ENCODE data around the gene RNLS. TPM values are rescaled to one million over a fixed set of nuclear protein-coding genes. Genes with fewer than 3 reads are reported as not detected.

Gene RNLS
- total RNA-seq, 1 experiment from 2014 or later, result not detected

DNA sequence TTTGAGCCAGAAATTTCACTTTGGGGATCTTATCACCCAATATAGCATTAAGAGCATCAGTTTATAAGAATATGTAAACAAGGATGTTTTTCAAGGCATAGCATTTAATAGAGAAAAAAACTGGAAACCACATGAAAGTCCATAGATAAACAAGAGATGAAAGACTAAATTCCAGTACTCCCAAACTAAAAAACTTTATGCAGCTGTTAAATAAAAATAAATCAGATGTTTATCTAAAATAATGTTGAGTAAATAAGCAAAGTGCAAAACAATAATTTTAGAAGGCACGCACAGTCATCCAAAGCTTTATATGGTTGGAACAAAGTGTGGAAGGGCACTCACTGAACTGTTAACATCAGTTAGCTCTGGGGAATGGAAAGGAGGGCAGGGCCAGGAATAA is 21.0 kb downstream of the RNLS start (continued):
- TF ChIP-seq SIN3A (IDR thresholded peaks at IDR 0.05; ENCODE audit: low read depth), result no peak

DNA sequence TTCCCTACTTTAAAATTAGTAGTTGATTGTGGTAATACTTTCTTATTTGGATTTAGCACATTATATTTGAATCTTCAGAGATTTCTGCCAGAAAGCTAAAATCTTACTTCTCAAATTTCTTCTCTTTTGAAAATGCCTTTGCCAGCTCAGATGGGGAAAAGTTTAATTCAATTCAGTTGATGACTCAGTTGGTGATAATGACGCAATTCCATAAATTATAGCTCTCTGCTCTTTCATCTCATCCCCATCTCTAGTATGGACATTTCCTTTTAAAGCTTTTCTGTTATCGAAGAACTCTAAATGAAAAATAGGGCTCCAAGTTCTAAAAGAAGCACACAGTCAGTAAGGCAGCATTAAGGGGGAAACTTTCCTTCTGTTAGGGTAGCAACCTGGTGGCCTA is 25.5 kb downstream of the RNLS start:
- H3K9me2 ChIP-seq (ENCODE audit: insufficient read depth), result no peaks in the 10 kb centered on the region
- H3K27ac ChIP-seq (ENCODE audit: low read depth, low read length), result no peak overlapping the region
- no TSS peak for BruUV-seq (replicated peaks)
- H2AFZ ChIP-seq (ENCODE audit: low read depth, low read length, poor library complexity, severe bottlenecking), result no peak overlapping the region
- H3K4me1 ChIP-seq (ENCODE audit: control insufficient read depth in 1 of 2, insufficient read depth in 2 of 2, low read length in 2 of 2), result peaks cover 0 to 7% of the 10 kb centered on the region in 2 experiments; a peak in 2 of 4 replicates
- H3K36me3 ChIP-seq (ENCODE audit: control insufficient read depth in 1 of 2, insufficient read depth in 2 of 2, low read length in 2 of 2), result no peaks in the 10 kb centered on the region
- H3K4me2 ChIP-seq (ENCODE audit: low read length), result peak overlapping the region; percentile 16; the same call in 1 of the 2 replicates
- intact Hi-C loops (cut with micrococcal nuclease), result loop anchor here (2.0 to 10.0 kb wide), 2 partner anchors 21 to 903 kb away; partner anchors contain the start of gene PAPSS2
- ChIA-PET CTCF (interaction anchor here (1.2 kb wide), 1 partner anchor 375 kb away, joined by 3 read pairs; no protein-coding TSS in a partner anchor), RAD21 (ENCODE audit: low non-redundant PET in 1 of 2, low total read pairs in 2 of 2, uncharacterized antibody in 2 of 2, unreplicated experiment in 2 of 2) (no interaction called here), POLR2A (no interaction called here)
- no peaks in the 10 kb centered on the region for H3K27me3 ChIP-seq (ENCODE audit: insufficient read depth, low read length)
- H3K9me3 ChIP-seq (ENCODE audit: control insufficient read depth in 1 of 2, insufficient read depth in 1 of 2, low read depth in 1 of 2, low read length in 2 of 2), result no peaks in the 10 kb centered on the region
- no peak overlapping the region for H3K9ac ChIP-seq (ENCODE audit: low read length)
- no peaks in the 10 kb centered on the region for H4K20me1 ChIP-seq (ENCODE audit: insufficient read depth)
- no peak overlapping the region for H3K4me3 ChIP-seq (replicated peaks in 1 of 2; ENCODE audit: low read depth in 1 of 2, low read length in 2 of 2)
- DNase-seq (ENCODE audit: low read depth, low spot score) (no peak), ATAC-seq (no peak)
- no peaks in the 10 kb centered on the region for H3K79me2 ChIP-seq (ENCODE audit: insufficient read depth, low read length)
- TF ChIP-seq CEBPB (IDR thresholded peaks at IDR 0.05; ENCODE audit: low read depth) (peak; percentile 75; the same call in 1 of the 2 replicates), YY1 (IDR thresholded peaks at IDR 0.05; ENCODE audit: extremely low read depth, insufficient replicate concordance, low read depth, low read length) (no peak), POLR2A (IDR thresholded peaks at IDR 0.05; ENCODE audit: borderline replicate concordance, extremely low read depth, insufficient read depth, insufficient read length) (no peak), TCF7L2 (IDR thresholded peaks at IDR 0.05; ENCODE audit: borderline replicate concordance, extremely low read depth, insufficient read depth, insufficient read length) (peak; percentile 42), FOSL1 (IDR thresholded peaks at IDR 0.05; ENCODE audit: low read depth) (peak; percentile 11; the same call in 1 of the 2 replicates)

DNA sequence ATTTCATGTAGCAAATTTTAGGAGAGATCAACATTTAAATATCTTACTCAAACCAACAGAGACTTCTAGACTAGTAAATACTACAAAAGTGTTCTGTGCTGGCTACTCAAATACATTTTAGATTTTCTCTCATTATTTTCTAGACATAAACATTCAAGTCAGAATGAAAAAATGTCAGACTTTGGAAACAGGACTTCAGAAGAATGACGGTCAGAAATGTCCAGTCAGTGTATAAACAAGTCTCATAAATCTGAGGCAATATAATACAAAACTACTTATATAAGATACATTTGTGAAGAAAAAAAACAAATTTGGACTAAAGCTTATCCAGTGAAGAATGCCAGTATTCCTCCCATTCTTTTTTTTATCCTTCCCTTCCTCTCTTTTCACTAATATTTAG is 25.9 kb downstream of the RNLS start:
- CTCF ChIA-PET, result interaction anchor here (1.2 kb wide), 1 partner anchor 375 kb away, joined by 3 read pairs; no protein-coding TSS in a partner anchor

More for the DNA sequence above, 25.9 kb downstream of the RNLS start:
- no peak for DNase-seq (ENCODE audit: low read depth, low spot score)
- no peak overlapping the region for H3K27ac ChIP-seq (ENCODE audit: low read depth, low read length)
- no peaks in the 10 kb centered on the region for H3K36me3 ChIP-seq (ENCODE audit: control insufficient read depth in 1 of 2, insufficient read depth in 2 of 2, low read length in 2 of 2)
- no peak overlapping the region for H3K4me3 ChIP-seq (replicated peaks in 1 of 2; ENCODE audit: low read depth in 1 of 2, low read length in 2 of 2)
- ATAC-seq, result no peak
- H3K4me1 ChIP-seq (ENCODE audit: control insufficient read depth in 1 of 2, insufficient read depth in 2 of 2, low read length in 2 of 2), result peaks cover 0 to 7% of the 10 kb centered on the region in 2 experiments; a peak in 2 of 4 replicates
- ChIA-PET RAD21 (ENCODE audit: low non-redundant PET in 1 of 2, low total read pairs in 2 of 2, uncharacterized antibody in 2 of 2, unreplicated experiment in 2 of 2) (no interaction called here), POLR2A (no interaction called here)
- H3K79me2 ChIP-seq (ENCODE audit: insufficient read depth, low read length), result no peaks in the 10 kb centered on the region
- no peaks in the 10 kb centered on the region for H3K9me2 ChIP-seq (ENCODE audit: insufficient read depth)
- H3K4me2 ChIP-seq (ENCODE audit: low read length), result peak overlapping the region; percentile 16; the same call in 1 of the 2 replicates
- H4K20me1 ChIP-seq (ENCODE audit: insufficient read depth), result no peaks in the 10 kb centered on the region
- intact Hi-C loops (cut with micrococcal nuclease), result loop anchor here (2.0 to 10.0 kb wide), 2 partner anchors 20 to 902 kb away; partner anchors contain the start of gene PAPSS2
- no peaks in the 10 kb centered on the region for H3K27me3 ChIP-seq (ENCODE audit: insufficient read depth, low read length)
- no peaks in the 10 kb centered on the region for H3K9me3 ChIP-seq (ENCODE audit: control insufficient read depth in 1 of 2, insufficient read depth in 1 of 2, low read depth in 1 of 2, low read length in 2 of 2)
- no peak for TF ChIP-seq ZNF274 (IDR thresholded peaks at IDR 0.05; ENCODE audit: low read depth, low read length)
- no peak for TF ChIP-seq SP1 (IDR thresholded peaks at IDR 0.05; ENCODE audit: low read depth)
- TF ChIP-seq EZH2 (IDR thresholded peaks at IDR 0.05), result no peak
- no peak for TF ChIP-seq JUND (IDR thresholded peaks at IDR 0.05)
- no peak for TF ChIP-seq EGR1 (IDR thresholded peaks at IDR 0.05; ENCODE audit: low read depth)
- TF ChIP-seq SRF (IDR thresholded peaks at IDR 0.05; ENCODE audit: low read depth), result no peak
- TF ChIP-seq, protein P1, sequence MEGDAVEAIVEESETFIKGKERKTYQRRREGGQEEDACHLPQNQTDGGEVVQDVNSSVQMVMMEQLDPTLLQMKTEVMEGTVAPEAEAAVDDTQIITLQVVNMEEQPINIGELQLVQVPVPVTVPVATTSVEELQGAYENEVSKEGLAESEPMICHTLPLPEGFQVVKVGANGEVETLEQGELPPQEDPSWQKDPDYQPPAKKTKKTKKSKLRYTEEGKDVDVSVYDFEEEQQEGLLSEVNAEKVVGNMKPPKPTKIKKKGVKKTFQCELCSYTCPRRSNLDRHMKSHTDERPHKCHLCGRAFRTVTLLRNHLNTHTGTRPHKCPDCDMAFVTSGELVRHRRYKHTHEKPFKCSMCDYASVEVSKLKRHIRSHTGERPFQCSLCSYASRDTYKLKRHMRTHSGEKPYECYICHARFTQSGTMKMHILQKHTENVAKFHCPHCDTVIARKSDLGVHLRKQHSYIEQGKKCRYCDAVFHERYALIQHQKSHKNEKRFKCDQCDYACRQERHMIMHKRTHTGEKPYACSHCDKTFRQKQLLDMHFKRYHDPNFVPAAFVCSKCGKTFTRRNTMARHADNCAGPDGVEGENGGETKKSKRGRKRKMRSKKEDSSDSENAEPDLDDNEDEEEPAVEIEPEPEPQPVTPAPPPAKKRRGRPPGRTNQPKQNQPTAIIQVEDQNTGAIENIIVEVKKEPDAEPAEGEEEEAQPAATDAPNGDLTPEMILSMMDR (IDR thresholded peaks at IDR 0.05 in 2 of 3, conservative IDR thresholded peaks at IDR 0.05 in 1 of 3; ENCODE audit: borderline replicate concordance in 1 of 3, insufficient read depth in 1 of 3, low read depth in 2 of 3, low read length in 2 of 3), result no peak
- no peak overlapping the region for H3K9ac ChIP-seq (ENCODE audit: low read length)
- no peak overlapping the region for H2AFZ ChIP-seq (ENCODE audit: low read depth, low read length, poor library complexity, severe bottlenecking)
- BruUV-seq (replicated peaks), result no TSS peak

All from HCT116 (cell line).